NCI-H1048 (cell line): ENCODE measurements around the gene TRAF4.
"Not testable (repeated sequence)": the region's sequence is repeated elsewhere in the genome, so short reads cannot be mapped to it uniquely, and the experiment has no call there.

ENCODE experiments used
- DNase-seq: peaks from one replicate; lab custom pipeline; 2025; lab: John Stamatoyannopoulos, UW

Gene TRAF4

DNA sequence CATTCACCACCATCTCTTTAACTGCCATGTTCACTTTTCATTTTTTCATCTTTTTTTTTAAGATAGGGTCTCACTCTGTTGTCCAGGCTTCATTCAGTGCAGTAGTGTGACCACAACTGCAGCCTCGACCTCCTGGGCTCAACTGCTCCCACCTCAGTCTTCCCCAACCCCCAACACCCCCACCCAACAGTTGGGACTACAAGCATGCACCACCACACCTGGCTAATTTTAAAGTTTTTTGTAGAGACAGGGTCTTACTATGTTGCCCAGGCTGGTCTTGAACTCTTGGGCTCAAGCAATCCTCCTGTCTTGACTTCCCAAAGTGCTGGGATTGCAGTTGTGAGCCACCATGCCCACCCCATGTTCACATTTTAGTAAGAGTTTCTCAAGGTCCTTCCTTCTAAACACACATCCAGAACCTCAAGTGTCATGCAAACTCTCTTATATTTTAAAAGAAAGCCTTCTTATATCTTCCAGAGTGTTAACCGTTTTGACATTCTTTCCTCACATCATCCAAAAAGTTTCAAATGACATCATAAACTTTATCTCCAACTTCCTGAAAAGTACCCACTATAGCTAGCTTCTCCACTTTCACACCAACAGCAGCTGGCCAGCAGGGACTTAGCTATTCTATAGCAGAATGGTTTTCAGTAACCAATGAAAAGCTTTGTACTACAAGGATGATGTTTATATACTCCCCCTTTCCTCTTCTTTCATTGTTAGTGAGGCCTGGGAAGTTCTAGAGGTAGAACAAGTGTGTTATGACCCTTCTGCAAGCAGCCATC is 49.3 kb downstream of the TRAF4 start:
- DNase-seq: no peak

DNA sequence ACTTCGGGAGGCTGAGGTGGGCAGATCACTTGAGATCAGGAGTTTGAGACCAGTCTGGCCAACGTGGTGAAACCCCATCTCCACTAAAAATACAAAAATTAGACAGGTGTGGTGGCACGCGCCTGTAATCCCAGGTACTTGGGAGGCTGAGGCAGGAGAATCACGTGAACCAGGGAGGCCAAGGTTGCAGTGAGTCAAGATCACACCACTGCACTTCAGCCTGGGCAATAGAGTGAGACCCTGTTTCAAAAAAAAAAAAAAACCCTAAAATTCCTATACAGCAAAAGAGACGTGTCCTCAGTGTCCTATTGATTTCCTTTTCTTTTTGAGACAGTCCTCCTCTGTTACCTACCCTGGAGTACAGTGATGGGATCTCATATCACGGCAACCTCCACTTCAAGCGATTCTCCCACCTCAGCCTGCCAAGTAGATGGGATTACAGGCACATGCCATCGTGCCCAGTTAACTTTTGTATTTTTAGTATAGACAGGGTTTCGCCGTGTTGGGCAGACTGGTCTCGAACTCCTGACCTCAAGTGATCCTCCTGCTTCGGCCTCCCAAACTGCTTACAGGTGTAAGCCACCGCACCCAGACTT is 51.1 kb downstream of the TRAF4 start:
- DNase-seq: not testable (repeated sequence)

DNA sequence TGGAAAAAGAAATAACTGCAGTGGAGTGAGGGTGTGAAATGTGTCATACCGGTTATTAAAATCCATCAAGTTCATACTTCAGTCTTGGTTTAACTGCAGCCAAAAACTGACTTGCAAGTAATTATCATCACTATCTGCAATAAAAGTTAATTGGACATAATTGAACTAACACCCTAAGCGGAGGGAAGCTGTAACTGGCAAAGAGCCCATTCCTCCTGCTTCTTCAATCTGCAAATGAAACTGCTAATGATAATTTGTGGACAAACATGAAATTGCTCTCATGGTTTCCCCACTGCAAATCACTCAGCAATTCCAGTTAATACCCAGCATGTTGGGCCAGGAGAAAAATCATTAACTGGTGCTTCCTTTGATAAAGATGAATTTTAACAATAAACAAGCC is 52.3 kb downstream of the TRAF4 start:
- no peak for DNase-seq
